Activated naive CD8-positive, alpha-beta T cell treated with anti-CD3 and anti-CD28 coated beads, Interleukin-2, amount 10 ng/mL, durations not matched to agents 7 days and 5 days (primary cell): ENCODE data around the gene TTC12. TPM values are rescaled to one million over a fixed set of nuclear protein-coding genes. Genes with fewer than 3 reads are reported as not detected.
"Not testable (repeated sequence)": the region's sequence is repeated elsewhere in the genome, so short reads cannot be mapped to it uniquely, and the experiment has no call there.

Experiments used
- ATAC-seq: fragments of 150-1000 bp; cut with Tn5 transposase; one replicate; pipeline ENCODE4 v1.10.0; 2021; ENCODE audit warnings: low read depth, moderate library complexity
- POLR2A ChIA-PET: fragments of 350-600 bp; sonication (Branson Sonifier 250); formaldehyde crosslinking; loops from one replicate; lab custom pipeline; 2021; ENCODE audit warnings: antibody characterized with exemption; lab: Charles Lee
- DNase-seq: peaks from one replicate; pipeline ENCODE4 v3.0.0; 2021
- H3K27ac Mint-ChIP-seq: one replicate; pipeline ENCODE4 v1.8.0; 2022; ENCODE audit warnings: mild to moderate bottlenecking, mixed read lengths
- H3K27me3 Mint-ChIP-seq: one replicate; pipeline ENCODE4 v1.8.0; 2022; ENCODE audit warnings: mild to moderate bottlenecking, moderate library complexity, mixed read lengths
- H3K36me3 Mint-ChIP-seq: one replicate; pipeline ENCODE4 v1.8.0; 2021; ENCODE audit warnings: mild to moderate bottlenecking, mixed read lengths
- H3K4me1 Mint-ChIP-seq: one replicate; pipeline ENCODE4 v1.8.0; 2021; ENCODE audit warnings: mixed read lengths
- H3K4me3 Mint-ChIP-seq: one replicate; pipeline ENCODE4 v1.8.0; 2022; ENCODE audit warnings: mild to moderate bottlenecking, moderate library complexity, mixed read lengths
- H3K9me3 Mint-ChIP-seq: one replicate; pipeline ENCODE4 v1.8.0; 2021; ENCODE audit warnings: mixed read lengths
- total RNA-seq, 2 experiments: library from RNA; stranded (reverse); gene quantifications; one replicate each; pipeline ENCODE4 v1.2.3, GENCODE V29; 2021

TTC12 gene
- total RNA-seq, 2 experiments from 2014 or later: 37.4 to 45.6 TPM

DNA sequence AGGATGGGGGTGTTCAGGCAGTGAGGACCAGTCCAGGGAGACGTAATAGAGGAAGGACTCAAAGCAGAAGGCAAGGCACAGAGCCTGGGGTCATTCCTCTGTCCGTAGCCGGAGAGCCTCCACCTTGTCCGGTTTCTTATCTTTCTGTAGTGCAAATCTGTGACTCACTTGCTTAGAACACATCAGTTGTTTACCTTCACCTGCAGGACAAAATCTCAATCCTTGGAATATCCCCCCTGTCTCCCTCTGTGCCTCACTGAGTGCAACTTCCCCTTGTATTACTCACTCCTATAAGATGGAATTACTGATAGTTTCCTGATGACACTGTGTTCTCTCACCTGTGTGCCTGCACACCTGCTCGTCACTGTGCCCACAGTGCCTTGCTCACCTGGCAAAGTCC lies 20.4 kb upstream of the TTC12 start:
- Mint-ChIP-seq H3K27ac (no peak overlapping the region), H3K4me3 (no peak overlapping the region), H3K9me3 (no peaks in the 10 kb centered on the region), H3K36me3 (no peaks in the 10 kb centered on the region), H3K4me1 (no peaks in the 10 kb centered on the region), H3K27me3 (peaks cover 10% of the 10 kb centered on the region)
- no peak for ATAC-seq
- POLR2A ChIA-PET: no interaction called here
- no peak for DNase-seq

DNA sequence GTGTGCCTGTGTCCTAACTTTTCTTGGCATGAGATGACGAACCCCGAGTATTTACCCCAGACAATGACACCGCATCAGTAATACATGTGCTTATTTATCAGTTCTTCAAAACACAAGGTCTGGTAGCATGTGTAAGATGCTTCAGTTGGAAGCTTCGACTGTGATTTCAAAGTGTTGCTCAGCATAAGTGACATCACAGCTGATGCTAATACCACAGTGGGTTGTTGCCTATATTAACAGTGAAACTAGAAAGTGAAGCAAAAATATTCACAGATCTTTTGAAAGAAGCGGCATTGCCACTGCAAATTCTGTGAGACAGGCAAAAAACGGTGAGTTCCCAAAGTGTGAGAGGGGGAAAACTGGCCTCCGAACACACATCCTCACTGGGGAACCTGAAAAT lies 18.4 kb upstream of the TTC12 start:
- Mint-ChIP-seq H3K36me3 (no peaks in the 10 kb centered on the region), H3K9me3 (no peaks in the 10 kb centered on the region), H3K4me3 (no peak overlapping the region), H3K27ac (no peak overlapping the region), H3K4me1 (no peaks in the 10 kb centered on the region), H3K27me3 (peaks cover 20% of the 10 kb centered on the region)
- no peak for ATAC-seq
- DNase-seq: no peak
- POLR2A ChIA-PET: no interaction called here

DNA sequence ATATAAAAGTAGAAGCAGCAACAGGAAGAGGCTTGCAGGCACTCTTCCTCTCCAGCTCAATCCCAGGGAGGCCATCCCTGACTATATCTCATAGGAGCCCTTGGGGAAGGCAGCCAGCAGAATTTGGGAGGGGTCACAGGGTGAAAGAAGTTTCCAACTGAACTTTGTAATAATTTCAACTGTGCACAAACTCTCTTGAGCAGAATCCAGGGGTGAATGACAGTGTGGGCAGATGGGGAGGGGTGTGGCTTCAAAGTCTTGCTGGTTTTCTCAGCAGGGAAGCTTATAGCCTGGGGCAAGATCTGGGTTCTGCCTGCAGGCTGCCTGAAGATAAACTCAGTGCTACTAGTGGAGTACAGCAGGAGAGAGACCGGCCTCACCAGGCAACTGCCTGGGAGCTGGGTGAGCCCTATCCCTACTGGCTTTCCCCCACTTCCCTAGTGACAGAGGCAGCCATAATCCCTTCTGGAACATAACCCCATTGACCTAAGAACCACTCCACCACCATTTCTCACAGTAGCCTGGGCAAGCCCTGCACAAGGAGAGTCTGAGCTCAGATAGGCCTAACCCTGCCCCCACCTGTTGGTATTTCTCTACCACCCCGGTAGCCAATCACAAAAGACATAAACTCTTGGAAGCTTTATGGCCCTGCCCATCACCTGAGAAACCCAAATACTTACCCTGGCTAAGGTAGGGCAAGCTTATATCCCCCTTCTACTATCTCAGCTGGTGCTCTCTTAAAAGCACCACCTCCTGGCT lies 17.8 kb upstream of the TTC12 start:
- Mint-ChIP-seq H3K4me1 (no peaks in the 10 kb centered on the region), H3K9me3 (no peaks in the 10 kb centered on the region), H3K4me3 (no peak overlapping the region), H3K27ac (no peak overlapping the region), H3K27me3 (peaks cover 20% of the 10 kb centered on the region), H3K36me3 (no peaks in the 10 kb centered on the region)
- POLR2A ChIA-PET: no interaction called here
- DNase-seq (no peak), ATAC-seq (no peak)

DNA sequence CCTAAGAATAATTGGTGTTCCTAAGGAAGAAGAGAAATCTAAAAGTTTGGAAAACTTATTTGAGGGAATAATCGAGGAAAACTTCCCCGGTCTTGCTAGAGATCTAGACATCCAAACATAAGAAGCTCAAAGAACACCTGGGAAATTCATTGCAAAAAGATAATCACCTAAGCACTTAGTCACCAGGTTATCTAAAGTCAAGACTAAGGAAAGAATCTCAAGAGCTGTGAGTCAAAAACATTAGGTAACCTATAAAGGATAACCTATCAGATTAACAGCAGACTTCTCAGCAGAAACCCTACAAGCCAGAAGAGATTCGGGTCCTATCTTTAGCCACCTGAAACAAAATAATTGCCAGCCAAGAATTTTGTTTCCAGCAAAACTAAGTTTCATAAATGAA lies 15.9 kb upstream of the TTC12 start:
- POLR2A ChIA-PET, H3K4me1 Mint-ChIP-seq, H3K36me3 Mint-ChIP-seq, H3K9me3 Mint-ChIP-seq, H3K27ac Mint-ChIP-seq, ATAC-seq, H3K4me3 Mint-ChIP-seq, DNase-seq: not testable (repeated sequence)
- peaks cover 24% of the 10 kb centered on the region for H3K27me3 Mint-ChIP-seq

DNA sequence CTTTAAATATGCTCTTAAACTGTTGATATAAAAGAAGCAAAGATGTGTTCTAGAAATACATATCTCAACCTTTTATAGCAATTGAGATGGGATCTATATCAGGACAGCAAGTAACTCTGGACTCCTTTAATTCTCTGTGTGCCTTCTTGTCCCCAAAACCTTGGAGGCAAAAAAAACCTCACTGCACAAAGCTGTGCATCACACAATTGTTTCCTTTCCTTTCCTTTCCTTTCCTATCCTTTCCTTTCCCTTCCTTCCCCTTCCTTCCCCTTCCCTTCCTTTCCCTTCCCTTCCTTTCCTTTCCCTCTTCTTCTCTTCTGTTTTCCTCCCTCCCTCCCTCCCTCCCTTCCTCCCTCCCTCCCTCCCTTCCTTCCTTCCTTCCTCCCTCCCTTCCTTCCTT lies 9.5 kb upstream of the TTC12 start:
- no peak overlapping the region for H3K27ac Mint-ChIP-seq
- POLR2A ChIA-PET: no interaction called here
- peaks cover 6% of the 10 kb centered on the region for H3K27me3 Mint-ChIP-seq
- H3K4me1 Mint-ChIP-seq: no peaks in the 10 kb centered on the region
- no peaks in the 10 kb centered on the region for H3K36me3 Mint-ChIP-seq
- H3K4me3 Mint-ChIP-seq: no peak overlapping the region
- ATAC-seq: no peak
- DNase-seq: no peak
- no peaks in the 10 kb centered on the region for H3K9me3 Mint-ChIP-seq

DNA sequence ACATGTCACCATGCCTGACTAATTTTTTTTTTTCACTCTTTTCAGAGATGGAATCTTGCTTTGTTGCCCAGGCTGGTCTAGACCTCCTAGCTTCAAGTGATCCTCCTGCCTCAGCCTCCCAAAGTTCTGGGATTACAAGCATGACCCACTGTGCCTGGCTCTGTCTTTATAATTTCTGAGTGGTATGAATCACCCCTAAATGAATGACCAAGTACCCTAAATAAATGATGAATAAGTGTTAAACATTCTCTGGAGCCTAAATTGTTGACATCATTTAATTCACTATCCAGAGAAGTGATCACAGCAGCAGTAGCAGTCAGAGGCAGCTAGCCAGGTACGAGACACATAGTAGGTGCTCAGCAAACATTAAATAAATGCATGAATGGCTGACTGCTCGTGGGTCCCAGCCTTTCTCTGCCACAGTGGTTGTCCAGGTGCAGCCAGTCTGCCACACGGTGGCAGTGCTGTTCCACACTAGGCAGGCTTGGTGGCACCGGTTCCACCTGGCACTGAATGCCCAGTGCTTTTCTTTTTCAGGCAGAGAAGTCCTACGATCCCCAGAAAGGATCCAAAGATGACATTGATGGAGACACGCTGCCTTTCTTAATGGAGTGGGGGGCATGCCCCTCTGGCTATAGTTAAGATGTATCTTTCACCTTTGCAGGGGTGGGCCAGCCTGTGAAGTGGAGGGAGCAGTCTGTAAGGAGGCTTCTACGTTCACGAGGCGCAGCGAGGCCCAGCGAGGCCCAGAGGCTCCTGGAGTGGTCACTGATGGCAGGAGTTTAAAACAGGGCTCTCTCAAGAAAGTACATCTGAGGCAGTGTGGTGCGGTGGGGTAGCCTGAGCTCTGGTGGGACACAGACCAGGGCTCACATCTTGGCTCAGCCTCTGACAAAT lies 8.7 kb upstream of the TTC12 start:
- peak; percentile 77 for DNase-seq

DNA sequence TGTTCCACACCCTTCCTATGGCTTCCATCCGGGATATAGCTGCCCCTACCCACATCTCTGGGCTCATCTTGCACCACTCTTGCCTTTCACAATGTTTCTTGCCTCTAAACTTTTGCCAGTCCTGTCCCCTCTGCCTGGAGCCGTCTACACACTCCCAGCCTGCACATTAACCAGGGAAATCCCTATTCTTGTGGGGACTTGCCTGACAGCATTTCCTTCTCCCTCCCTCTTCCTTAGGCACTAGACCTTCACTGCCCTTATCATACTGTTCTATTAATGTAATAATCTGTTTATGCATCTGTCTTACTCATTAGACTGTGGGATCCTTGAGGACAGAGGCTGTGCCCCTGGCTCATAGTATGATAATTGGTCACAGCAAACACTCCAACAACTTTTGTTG lies 5.8 kb upstream of the TTC12 start:
- H3K27me3 Mint-ChIP-seq: no peaks in the 10 kb centered on the region
- DNase-seq: no peak
- POLR2A ChIA-PET: no interaction called here
- no peak for ATAC-seq
- no peaks in the 10 kb centered on the region for H3K9me3 Mint-ChIP-seq
- no peaks in the 10 kb centered on the region for H3K36me3 Mint-ChIP-seq
- no peak overlapping the region for H3K27ac Mint-ChIP-seq
- H3K4me1 Mint-ChIP-seq: peaks cover 2% of the 10 kb centered on the region
- no peak overlapping the region for H3K4me3 Mint-ChIP-seq

More for the DNA sequence above, 8.7 kb upstream of the TTC12 start:
- ATAC-seq: peak; percentile 90
- Mint-ChIP-seq H3K4me1 (no peaks in the 10 kb centered on the region), H3K4me3 (no peak overlapping the region), H3K27ac (no peak overlapping the region), H3K27me3 (peaks cover 5% of the 10 kb centered on the region), H3K36me3 (no peaks in the 10 kb centered on the region), H3K9me3 (no peaks in the 10 kb centered on the region)
- POLR2A ChIA-PET: no interaction called here

DNA sequence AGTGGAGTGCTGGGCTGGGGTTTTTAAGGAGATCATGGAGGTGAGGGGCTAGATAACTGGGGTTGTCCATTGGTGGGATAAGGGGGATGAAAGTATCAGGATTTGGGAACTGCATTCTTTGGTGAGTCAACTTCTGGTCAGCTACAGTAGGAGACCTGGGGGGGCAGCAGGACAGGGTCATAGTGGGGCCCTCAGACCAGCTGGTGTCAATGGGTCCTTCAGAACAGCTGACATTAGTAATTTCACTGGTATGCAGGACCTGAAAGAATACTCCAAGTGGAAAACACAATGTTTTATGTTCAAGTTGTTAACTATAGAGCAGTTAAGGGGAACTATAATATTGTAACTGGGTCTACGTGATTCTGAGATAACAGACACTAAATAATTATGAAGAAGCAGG lies 2.8 kb upstream of the TTC12 start:
- no peaks in the 10 kb centered on the region for H3K9me3 Mint-ChIP-seq
- DNase-seq (no peak), ATAC-seq (no peak)
- no peaks in the 10 kb centered on the region for H3K27me3 Mint-ChIP-seq
- H3K4me1 Mint-ChIP-seq: peaks cover 10% of the 10 kb centered on the region
- no peak overlapping the region for H3K27ac Mint-ChIP-seq
- no peaks in the 10 kb centered on the region for H3K36me3 Mint-ChIP-seq
- POLR2A ChIA-PET: no interaction called here
- H3K4me3 Mint-ChIP-seq: no peak overlapping the region

DNA sequence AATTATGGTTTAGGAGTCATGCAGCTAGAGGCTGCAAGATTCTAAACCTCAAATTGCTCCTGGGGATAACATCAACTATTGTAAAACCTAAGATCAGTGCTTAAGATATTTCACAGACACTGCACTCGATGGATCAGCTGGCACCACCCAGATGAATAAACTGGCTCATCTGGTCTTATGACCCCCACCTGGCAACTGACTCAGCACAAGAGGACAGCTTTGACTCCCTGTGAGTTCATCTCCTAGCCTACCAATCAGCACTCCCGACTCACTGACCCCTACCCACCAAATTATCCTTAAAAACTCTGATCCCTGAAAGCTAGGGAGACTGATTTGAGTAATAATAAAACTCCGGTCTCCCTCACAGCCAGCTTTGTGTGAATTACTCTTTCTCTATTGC lies 782 bp upstream of the TTC12 start:
- POLR2A ChIA-PET: no interaction called here
- H3K4me1 Mint-ChIP-seq: peaks cover 12% of the 10 kb centered on the region

DNA sequence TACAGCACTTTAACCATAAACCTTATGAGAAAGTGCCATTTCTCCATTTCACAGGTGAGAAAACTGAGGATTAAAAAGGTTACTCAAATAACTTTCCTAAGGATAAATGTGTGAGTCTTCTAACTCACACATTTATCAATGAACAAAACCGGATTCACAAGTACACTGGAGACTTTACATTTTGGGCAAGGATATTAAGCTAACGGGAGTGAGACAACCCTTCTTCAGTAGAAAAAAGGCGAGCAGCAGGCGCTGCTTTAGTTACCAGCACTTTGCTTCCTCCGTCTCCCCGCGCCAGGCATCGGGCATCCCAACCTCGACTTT lies 356 bp upstream of the TTC12 start:
- Mint-ChIP-seq H3K4me3 (peak overlapping the region; percentile 77), H3K27me3 (no peaks in the 10 kb centered on the region), H3K36me3 (peaks cover 18% of the 10 kb centered on the region), H3K4me1 (peaks cover 12% of the 10 kb centered on the region), H3K27ac (peak overlapping the region; percentile 72), H3K9me3 (no peaks in the 10 kb centered on the region)
- ATAC-seq (no peak), DNase-seq (no peak)
- POLR2A ChIA-PET: interaction anchor here (0.6 kb wide), 1 partner anchor 1465 kb away, joined by 4 read pairs; no protein-coding TSS in a partner anchor

More for the DNA sequence above, 782 bp upstream of the TTC12 start:
- ATAC-seq (no peak), DNase-seq (no peak)
- Mint-ChIP-seq H3K27ac (peak overlapping the region; percentile 72), H3K27me3 (no peaks in the 10 kb centered on the region), H3K4me3 (peak overlapping the region; percentile 77), H3K9me3 (no peaks in the 10 kb centered on the region), H3K36me3 (peaks cover 15% of the 10 kb centered on the region)

DNA sequence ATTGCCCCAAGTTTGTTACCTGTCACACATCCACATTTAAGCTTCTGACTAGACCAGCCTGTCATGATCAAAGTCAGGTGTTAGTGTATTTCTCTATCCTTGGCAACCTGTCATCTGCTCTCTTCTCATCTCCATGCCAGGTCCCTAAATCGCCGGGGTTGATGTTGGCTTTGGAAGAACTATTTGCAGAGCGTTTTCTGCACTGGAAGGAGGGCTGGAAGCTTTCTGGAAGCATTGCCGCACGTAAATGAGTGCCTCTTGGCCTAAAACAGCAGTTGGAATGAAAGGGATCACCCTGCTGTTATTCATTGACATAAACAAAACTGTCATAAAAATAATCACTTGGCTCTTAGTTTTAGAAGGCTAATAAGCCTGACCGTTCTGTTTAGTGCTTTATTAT lies 1.4 kb downstream of the TTC12 start:
- Mint-ChIP-seq H3K4me1 (peaks cover 12% of the 10 kb centered on the region), H3K27me3 (no peaks in the 10 kb centered on the region), H3K4me3 (peak overlapping the region; percentile 77), H3K9me3 (no peaks in the 10 kb centered on the region), H3K36me3 (peaks cover 23% of the 10 kb centered on the region), H3K27ac (no peak overlapping the region)
- no peak for ATAC-seq
- POLR2A ChIA-PET: no interaction called here
- DNase-seq: no peak

DNA sequence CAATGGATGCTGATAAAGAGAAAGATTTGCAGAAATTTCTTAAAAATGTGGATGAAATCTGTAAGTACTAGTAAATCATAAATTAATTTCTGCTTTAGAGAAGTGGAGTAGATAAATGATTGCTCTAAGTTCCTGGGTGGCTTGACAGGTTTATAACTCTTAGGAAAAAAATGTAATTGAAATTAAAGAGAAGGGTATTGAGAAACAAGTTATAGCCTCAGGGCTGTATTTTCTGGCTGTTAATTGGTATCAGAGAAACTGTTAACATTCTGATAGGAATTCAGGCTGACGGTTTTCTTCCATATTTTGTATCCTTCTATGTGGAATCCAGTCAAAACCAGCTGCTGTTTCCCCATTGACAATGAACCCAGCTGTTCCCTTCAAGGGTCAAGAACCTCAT lies 1.9 kb downstream of the TTC12 start:
- H3K36me3 Mint-ChIP-seq: peaks cover 23% of the 10 kb centered on the region
- H3K9me3 Mint-ChIP-seq: no peaks in the 10 kb centered on the region
- no peaks in the 10 kb centered on the region for H3K27me3 Mint-ChIP-seq
- no peak for ATAC-seq
- no peak overlapping the region for H3K27ac Mint-ChIP-seq
- POLR2A ChIA-PET: no interaction called here
- no peak overlapping the region for H3K4me3 Mint-ChIP-seq
- no peak for DNase-seq
- peaks cover 12% of the 10 kb centered on the region for H3K4me1 Mint-ChIP-seq

DNA sequence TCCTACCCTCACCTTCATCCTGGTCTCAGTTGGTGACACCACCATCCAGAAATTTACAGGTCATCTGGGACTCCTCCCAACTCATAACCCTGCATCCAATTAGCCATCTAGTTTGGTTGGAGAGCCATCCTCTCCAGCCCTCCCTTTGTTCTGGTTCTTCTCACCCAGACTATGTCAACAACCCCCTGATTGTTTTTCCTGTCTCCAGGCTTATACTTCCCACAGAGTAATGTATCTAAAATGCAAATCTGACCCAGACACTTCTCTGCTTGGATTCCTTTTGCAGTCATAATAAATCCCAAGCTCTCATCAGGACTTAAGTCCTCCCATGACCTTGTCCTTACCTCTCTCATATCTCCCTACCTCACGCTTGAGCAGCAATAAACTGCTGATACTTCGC lies 3.0 kb downstream of the TTC12 start:
- DNase-seq (no peak), ATAC-seq (no peak)
- Mint-ChIP-seq H3K27me3 (no peaks in the 10 kb centered on the region), H3K9me3 (no peaks in the 10 kb centered on the region), H3K4me1 (peaks cover 12% of the 10 kb centered on the region), H3K36me3 (peaks cover 23% of the 10 kb centered on the region), H3K4me3 (no peak overlapping the region), H3K27ac (no peak overlapping the region)
- POLR2A ChIA-PET: no interaction called here

DNA sequence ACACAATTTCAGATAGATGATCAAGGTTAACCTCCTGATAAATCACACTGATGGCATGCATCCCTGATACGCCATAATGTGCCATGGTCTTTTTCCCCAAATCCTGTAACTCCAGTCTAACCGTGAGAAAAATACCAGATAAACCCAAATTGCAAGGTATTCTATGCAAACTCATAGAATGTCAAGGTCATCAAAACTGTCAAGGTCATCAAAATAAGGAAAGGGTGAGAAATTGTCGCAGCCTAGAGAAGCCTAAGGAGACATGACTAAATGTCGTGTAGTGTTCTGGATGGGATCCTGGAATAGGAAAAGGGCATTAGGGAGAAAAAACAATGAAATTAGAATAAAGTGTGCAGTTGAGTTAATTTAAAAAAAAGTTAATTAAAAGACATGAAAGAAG lies 4.7 kb downstream of the TTC12 start:
- ATAC-seq (no peak), DNase-seq (no peak)
- Mint-ChIP-seq H3K4me3 (no peak overlapping the region), H3K27me3 (no peaks in the 10 kb centered on the region), H3K9me3 (no peaks in the 10 kb centered on the region), H3K36me3 (peaks cover 23% of the 10 kb centered on the region), H3K4me1 (peaks cover 5% of the 10 kb centered on the region), H3K27ac (no peak overlapping the region)
- POLR2A ChIA-PET: no interaction called here
